GM21786 (cell line): ENCODE data around the gene AGPAT3.

Experiments used
- ATAC-seq: cut with Tn5 transposase; IDR thresholded peaks from one replicate; pipeline ENCODE4 v1.9.1; 2021; ENCODE audit not compliant: unreplicated experiment

The AGPAT3 gene

GRCh38 chr21:43861706-43862105, 3.3 kb upstream of the AGPAT3 start:
- no peak for ATAC-seq

- ATAC-seq = no peak
These were observed 586 bp upstream of the AGPAT3 start for GRCh38 chr21:43864313-43864961.

- no peak for ATAC-seq
These were observed 677 bp downstream of the AGPAT3 start for GRCh38 chr21:43865540-43866259.

GRCh38 chr21:43866260-43866629, 1.2 kb downstream of the AGPAT3 start:
- no peak for ATAC-seq

GRCh38 chr21:43866659-43867331, 1.8 kb downstream of the AGPAT3 start:
- no peak for ATAC-seq

- ATAC-seq = no peak
These were observed 2.3 kb downstream of the AGPAT3 start for GRCh38 chr21:43867332-43867703.

- no peak for ATAC-seq
These were observed 2.9 kb downstream of the AGPAT3 start for GRCh38 chr21:43867948-43868347.

- no peak for ATAC-seq
These were observed 3.4 kb downstream of the AGPAT3 start for GRCh38 chr21:43868461-43868860.

GRCh38 chr21:43869486-43870325, 4.7 kb downstream of the AGPAT3 start:
- no peak for ATAC-seq

- ATAC-seq = no peak
These were observed 6.5 kb downstream of the AGPAT3 start for GRCh38 chr21:43871487-43871886.

- no peak for ATAC-seq
These were observed 7.6 kb downstream of the AGPAT3 start for GRCh38 chr21:43872531-43873197.

- no peak for ATAC-seq
These were observed 8.7 kb downstream of the AGPAT3 start for GRCh38 chr21:43873673-43874072.

GRCh38 chr21:43874085-43874805, 9.2 kb downstream of the AGPAT3 start:
- no peak for ATAC-seq

GRCh38 chr21:43876605-43877004, 11.6 kb downstream of the AGPAT3 start:
- ATAC-seq = no peak

- ATAC-seq = no peak
These were observed 13.0 kb downstream of the AGPAT3 start for GRCh38 chr21:43877936-43878575.

GRCh38 chr21:43879348-43880110, 14.5 kb downstream of the AGPAT3 start:
- ATAC-seq = no peak

- no peak for ATAC-seq
These were observed 15.3 kb downstream of the AGPAT3 start for GRCh38 chr21:43880111-43880985.

- no peak for ATAC-seq
These were observed 16.3 kb downstream of the AGPAT3 start for GRCh38 chr21:43881283-43881682.
